GM12801 (cell line): Measurements from ENCODE around the gene PLAU.

Source experiments
- TF ChIP-seq, protein P1 (sequence below): IDR thresholded peaks from one replicate; pipeline ENCODE4 v1.5.1; 2011; ENCODE audit warnings: control low read depth; ENCODE audit not compliant: insufficient read length; ENCODE audit errors: extremely low read depth

The PLAU gene

GRCh38 chr10:73873838-73874215 is 37.1 kb upstream of the PLAU start:
- TF ChIP-seq, protein P1, sequence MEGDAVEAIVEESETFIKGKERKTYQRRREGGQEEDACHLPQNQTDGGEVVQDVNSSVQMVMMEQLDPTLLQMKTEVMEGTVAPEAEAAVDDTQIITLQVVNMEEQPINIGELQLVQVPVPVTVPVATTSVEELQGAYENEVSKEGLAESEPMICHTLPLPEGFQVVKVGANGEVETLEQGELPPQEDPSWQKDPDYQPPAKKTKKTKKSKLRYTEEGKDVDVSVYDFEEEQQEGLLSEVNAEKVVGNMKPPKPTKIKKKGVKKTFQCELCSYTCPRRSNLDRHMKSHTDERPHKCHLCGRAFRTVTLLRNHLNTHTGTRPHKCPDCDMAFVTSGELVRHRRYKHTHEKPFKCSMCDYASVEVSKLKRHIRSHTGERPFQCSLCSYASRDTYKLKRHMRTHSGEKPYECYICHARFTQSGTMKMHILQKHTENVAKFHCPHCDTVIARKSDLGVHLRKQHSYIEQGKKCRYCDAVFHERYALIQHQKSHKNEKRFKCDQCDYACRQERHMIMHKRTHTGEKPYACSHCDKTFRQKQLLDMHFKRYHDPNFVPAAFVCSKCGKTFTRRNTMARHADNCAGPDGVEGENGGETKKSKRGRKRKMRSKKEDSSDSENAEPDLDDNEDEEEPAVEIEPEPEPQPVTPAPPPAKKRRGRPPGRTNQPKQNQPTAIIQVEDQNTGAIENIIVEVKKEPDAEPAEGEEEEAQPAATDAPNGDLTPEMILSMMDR: no peak

DNA sequence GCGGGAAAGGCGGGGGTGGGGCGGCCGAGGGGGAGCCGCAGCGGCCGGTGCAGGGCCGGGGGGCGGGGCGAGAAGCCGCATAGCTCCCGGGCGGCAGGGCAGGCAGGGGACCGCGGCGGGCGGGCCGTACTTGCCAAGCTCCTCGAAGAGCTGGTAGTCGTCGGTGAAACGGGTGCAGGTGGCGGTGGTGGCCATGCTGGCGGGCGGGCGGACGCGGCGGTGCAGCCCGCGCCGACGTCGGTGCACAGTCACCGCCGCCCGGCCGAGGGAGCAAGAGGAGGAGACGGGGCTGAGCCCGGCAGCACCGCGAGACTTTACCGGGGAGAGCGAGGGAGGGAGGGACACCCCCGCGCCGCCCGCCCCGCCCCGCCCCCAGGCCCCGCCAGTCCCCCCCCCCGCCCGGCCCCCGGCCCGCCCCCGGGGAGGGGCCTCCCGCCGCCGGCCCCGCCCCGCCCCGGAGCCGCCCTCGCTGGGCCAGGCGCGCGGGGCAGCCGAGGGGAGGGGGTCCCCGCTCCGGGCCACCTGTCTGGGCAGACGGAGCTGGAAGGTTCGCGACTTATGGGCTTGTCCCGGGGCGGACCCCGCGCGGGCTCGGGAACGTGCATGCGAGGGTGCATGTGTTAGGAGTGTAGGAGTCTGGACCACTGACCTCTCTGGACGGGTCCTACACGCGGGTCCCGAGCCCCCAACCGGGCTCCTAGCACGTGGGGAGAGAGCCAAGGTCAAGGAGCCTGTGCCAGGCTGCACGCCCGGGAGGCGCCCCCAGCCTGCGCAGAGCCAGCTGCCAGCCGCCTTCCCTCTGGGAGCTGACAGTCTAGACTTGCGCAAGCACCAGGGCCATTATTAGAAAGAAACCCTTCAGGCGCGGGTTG is 36.4 kb upstream of the PLAU start, which contains the start of gene CAMK2G:
TSS of gene CAMK2G (minus strand) at position 289 of the 872 bp plus-strand sequence. CDS start at position 195, 94 bp downstream.
- TF ChIP-seq, protein P1: no peak

- TF ChIP-seq, protein P1: no peak
These were observed 35.8 kb upstream of the PLAU start for GRCh38 chr10:73875139-73875475.

- TF ChIP-seq, protein P1: no peak
These were observed 34.8 kb upstream of the PLAU start for GRCh38 chr10:73876157-73876556.

GRCh38 chr10:73876566-73876965 is 34.4 kb upstream of the PLAU start:
- TF ChIP-seq, protein P1: no peak

DNA sequence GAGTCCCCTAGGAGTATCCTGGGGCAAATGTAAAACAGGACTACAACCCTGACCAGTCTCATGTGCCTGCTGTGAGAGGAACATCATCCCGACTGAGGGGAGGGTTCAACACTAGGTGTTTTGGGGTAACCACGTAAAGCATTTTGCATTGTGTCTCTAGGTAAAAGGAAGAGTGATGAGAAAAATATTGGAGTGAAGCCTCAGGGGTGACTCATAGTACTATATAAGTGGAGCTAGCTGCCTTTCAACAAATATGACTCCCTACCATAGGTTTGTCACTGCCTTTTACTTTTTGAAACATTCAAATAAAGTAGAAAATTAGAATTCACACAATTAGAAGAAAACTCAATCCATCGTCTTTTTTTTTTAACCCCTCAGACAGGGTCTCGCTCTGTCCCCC is 34.0 kb upstream of the PLAU start:
- TF ChIP-seq, protein P1: no peak

DNA sequence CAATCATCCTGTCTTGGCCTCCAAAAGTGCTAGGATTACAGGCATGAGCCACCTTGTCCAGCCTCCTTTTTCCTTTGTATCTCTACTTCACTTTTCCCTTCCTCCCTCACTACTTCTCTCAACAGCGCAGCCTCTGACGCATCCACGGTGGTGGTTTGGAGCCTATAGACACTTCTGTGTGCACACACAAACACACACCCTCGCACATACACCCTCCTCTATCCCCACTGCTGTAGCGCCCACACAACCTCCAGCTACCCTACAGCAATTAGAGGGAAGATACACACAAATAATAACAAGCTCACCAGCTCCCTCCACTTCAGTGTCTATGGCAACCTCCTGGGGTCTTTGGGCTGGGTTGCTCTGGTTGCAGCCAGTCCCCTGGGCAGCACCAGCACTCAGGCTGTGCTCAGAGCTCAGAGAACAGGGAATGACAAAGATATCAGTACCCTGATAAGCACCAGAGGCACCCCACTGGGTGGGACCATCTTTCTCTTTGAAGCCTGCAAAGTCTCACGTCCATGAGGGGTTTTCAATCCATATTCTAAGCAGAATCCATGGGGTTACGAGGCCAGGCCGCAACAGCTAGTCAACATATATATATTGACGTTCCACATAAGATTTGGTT is 33.3 kb upstream of the PLAU start:
- TF ChIP-seq, protein P1: no peak
